Activated gamma-delta T cell treated with anti-CD3 and anti-CD28 coated beads, Interleukin-2, amount 50 U/mL, for 16 hours (primary cell): ENCODE results near the gene SIRT2.
"Not testable (repeated sequence)": the region's sequence is repeated elsewhere in the genome, so short reads cannot be mapped to it uniquely, and the experiment has no call there.

Experiments used
- DNase-seq: peaks from one replicate; pipeline ENCODE4 v3.0.0-alpha.2; 2020; ENCODE audit warnings: low read depth

The SIRT2 gene

DNA sequence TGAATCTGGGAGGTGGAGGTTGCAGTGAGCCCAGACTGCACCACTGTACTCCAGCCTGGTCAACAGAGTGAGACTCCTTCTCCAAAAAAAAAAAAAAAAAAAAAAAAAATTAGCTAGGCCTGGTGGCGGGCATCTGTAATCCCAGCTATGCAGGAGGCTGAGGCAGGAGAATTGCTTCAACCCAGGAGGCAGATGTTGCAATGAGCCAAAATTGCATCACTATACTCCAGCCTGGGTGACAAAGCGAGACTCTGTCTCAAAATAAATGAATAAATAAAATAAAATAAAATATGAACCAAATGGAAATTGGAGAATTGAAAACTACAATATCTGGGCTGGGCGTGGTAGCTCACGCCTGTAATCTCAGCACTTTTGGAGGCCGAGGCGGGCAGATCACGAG, 70.2 kb downstream of the SIRT2 start:
- not testable (repeated sequence) for DNase-seq
